WI38 (cell line): ENCODE data around the gene DZIP1.

ENCODE experiments used
- H3K4me3 ChIP-seq: 2 replicates; pipeline ENCODE4 v1.5.1; 2011; ENCODE audit warnings: low read depth, mild to moderate bottlenecking, control low read depth, low read length
- CTCF ChIP-seq: IDR thresholded peaks from 2 replicates; pipeline ENCODE4 v1.5.1; 2012; ENCODE audit warnings: low read depth, mild to moderate bottlenecking, control low read depth, low read length

DZIP1 gene

DNA sequence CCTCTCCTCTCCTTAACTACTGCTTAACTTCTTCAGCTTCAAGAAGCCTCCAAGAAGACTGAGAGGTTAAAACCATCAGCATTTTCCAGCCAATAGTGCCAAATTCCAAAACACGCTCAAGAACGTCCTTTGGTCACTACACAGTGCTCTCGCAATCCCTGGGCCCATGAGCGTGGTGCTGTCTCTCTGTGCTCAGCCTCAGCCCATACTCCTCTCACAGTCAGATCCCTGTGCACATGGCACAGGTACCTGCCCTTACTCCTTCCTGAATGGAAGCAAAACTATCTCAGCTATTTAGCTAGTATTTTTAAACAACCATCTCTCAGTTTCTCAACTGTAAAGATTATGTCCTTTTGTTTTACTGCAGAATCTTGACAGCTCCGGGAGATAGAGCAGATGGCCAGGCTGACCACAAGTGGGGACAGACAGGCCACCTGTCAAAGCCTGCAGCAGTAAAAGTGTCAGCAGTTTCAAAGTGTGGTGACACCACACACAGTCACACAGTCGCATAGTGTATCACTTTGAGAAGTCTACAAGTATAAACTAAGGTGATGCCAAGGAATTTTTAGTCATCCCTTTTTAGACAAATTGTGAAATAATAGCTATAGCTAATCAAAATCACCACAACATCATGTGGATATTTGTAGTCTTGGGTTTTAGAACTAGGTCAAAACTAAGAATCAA is 35.7 kb downstream of the DZIP1 start:
- H3K4me3 ChIP-seq = no peak overlapping the region
- no peak for TF ChIP-seq CTCF

DNA sequence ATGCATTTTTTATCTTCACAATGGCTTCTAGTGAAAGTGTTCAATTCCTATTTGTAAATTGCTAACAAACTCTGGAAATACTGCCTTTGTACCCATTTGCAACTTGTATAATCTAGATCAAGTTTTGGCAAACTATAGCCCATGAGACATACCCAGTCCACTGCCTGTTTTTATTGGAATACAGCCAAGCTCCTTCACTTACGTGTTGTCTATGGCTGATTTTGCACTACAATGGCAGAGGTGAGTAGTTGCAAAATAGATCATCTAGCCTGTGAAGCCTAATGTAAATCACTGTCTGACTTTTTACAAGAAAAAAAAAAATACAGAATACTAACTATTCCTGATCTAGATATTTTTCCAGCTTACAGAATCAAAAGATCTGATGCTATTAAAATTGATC is 37.1 kb downstream of the DZIP1 start:
- TF ChIP-seq CTCF = no peak
- no peak overlapping the region for H3K4me3 ChIP-seq

GRCh38 chr13:95605448-95606125 is 38.9 kb downstream of the DZIP1 start:
- no peak for TF ChIP-seq CTCF
- H3K4me3 ChIP-seq = no peak overlapping the region

- no peak overlapping the region for H3K4me3 ChIP-seq
- TF ChIP-seq CTCF = no peak
Measured at GRCh38 chr13:95604556-95604915, 40.0 kb downstream of the DZIP1 start.

GRCh38 chr13:95603887-95604555 is 40.5 kb downstream of the DZIP1 start:
- no peak for TF ChIP-seq CTCF
- H3K4me3 ChIP-seq = no peak overlapping the region

DNA sequence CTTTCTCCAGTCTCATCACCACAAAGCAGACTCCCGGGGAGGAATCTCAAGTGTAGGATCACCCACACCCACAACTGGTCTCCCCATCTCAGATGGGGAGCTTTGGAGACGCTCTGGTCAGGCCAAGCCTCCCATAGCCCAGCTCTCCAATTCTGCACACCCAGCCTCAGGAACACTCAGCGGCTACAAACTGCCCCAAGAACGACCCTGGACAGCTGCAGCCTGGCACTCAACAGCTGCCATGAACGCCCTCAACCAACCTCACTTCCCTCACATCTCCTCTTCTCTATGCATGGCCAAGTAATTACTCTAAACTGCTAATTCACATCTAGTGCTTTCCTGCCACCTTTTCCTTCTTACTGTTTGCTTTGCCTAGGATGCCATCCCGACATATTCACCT is 42.6 kb downstream of the DZIP1 start:
- no peak overlapping the region for H3K4me3 ChIP-seq
- TF ChIP-seq CTCF = no peak

DNA sequence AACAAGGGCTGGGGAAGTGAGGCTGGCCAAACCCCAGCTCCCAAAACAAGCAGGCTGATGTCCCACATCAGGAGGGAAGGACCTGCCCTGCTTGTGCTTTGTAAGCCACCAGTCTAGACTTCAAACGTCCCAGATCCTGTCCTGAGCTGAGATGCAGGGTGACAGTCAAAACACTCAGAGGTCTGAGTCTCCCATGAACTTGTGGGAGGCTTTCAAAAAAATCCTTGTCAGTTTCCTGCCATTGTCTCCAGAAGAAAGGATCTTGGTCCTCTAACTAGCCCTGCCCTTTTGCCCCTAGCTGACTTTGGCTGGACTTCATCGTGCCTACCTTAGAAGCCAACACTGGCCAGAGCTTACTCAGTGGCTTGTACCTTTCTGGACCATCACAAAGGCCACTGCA is 43.3 kb downstream of the DZIP1 start:
- no peak overlapping the region for H3K4me3 ChIP-seq
- TF ChIP-seq CTCF = no peak
